Measurements from ENCODE around the gene SPATA1.
"Not testable (repeated sequence)": the region's sequence is repeated elsewhere in the genome, so short reads cannot be mapped to it uniquely, and the experiment has no call there.

SPATA1 gene, protein sequence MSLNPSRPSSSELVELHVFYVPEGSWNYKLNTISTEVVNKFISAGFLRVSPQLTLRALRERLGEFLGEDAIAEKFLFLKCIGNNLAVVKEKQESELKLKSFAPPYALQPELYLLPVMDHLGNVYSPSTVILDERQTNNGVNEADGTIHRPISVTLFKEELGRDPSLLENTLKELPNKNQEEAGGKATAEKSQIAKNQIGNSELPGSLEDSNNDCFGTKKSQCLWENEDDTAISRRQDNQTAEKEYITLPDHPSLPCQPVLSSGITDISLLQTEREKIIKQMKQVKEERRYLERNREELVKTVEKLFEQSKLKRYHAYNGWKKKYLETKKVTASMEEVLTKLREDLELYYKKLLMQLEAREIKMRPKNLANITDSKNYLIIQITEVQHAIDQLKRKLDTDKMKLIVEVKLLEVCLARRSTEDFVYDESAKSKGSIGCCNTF

DNA sequence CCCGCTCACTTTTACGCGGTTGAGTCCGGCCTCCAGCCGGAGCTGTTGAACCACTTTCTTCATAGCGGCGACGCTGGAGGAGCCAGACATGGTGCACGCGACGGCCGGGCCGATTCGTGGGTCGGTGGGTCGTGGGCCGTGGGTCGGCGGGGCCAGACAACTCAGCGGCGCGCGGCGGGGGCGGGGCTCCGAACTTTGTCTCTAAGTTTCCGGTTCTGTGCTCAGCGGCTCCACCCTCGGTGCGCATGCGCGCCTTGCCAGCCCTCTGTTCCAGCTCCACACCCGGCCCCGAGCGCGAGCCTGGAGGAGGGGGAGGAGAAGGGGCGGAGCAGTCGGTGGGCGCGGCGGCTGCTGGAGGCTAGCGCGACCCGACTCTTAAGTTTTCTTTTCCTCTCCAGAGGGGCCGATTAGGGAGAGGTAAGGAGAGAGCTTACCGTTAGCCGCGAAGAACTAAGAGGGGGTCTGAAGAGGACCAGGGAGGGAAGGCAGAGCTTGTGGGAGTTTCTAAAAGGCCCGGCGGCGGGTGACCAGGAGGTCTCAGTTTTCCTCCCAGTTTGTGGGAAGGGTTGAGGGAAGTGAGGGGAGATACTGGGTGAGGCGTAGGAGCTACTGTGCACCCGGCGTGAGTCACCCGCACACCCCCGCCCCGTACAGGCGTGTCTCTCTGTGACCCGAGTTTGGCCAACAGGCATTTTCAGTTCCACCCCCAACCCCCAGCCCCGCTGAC lies at the start of gene SPATA1, which contains the start of gene GNG5:
TSS of gene SPATA1 (plus strand) at position 385 of the 727 bp plus-strand sequence. CDS start 9,974 bp downstream, outside the sequence.
TSS of gene GNG5 (minus strand) at position 580 of the 727 bp plus-strand sequence. CDS start at position 90, 490 bp downstream.
- DNase-seq, result peak; percentile 87 to 91

DNA sequence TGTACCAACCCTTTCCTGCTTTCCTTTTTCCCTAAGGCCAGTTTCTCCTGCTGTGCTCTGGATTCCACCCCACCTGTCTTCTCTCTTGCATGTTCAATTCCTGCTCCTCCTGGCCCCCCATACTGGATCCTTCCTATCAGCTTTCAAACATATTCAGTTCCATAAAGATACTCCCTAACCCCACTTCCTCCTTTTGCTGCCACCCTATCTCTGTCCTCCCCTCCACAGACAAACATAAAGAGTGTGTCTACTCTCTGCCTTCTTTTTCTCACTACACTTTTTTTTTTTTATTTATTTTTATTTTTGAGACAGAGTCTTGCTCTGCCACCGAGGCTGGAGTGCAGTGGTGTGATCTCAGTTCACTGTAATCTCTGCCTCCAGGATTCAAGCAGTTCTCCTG lies 44.1 kb upstream of the SPATA1 start:
- no peak for DNase-seq

DNA sequence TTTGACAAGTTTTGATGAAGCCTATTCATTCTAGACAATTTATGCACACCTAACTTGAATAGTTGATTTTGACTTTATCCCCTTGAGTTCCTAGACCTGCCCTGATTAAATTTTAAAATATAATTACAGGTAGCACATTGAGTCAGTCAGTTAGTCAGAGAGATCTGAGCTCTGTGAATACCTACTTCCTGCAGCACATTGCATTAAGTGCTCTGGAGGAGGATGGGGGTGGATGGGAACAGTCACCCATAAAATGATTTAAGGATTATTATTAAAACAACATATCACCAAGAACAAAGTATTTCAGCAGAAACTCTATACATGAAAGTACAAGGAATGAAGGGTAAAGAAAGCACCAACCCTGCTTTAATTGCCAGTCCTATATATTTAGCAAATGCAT lies 38.9 kb upstream of the SPATA1 start:
- no peak for DNase-seq

DNA sequence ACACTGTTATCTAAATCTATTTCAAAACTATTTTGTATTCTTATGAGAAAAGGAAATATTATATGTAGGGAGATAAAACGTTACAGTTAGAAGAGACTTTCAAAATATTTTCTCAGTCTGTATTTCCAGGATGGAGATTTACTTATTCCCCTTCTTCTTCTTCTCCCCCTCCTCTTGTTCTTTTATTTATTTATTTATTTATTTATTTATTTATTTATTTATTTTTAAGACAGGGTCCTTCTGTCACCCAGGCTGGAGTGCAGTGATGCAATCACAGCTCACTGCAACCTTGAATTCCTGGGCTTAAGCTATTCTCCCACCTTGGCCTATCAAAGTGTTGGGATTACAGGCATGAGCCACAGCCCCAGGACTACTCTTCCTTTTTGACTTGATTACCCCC lies 30.0 kb upstream of the SPATA1 start:
- DNase-seq, result no peak

DNA sequence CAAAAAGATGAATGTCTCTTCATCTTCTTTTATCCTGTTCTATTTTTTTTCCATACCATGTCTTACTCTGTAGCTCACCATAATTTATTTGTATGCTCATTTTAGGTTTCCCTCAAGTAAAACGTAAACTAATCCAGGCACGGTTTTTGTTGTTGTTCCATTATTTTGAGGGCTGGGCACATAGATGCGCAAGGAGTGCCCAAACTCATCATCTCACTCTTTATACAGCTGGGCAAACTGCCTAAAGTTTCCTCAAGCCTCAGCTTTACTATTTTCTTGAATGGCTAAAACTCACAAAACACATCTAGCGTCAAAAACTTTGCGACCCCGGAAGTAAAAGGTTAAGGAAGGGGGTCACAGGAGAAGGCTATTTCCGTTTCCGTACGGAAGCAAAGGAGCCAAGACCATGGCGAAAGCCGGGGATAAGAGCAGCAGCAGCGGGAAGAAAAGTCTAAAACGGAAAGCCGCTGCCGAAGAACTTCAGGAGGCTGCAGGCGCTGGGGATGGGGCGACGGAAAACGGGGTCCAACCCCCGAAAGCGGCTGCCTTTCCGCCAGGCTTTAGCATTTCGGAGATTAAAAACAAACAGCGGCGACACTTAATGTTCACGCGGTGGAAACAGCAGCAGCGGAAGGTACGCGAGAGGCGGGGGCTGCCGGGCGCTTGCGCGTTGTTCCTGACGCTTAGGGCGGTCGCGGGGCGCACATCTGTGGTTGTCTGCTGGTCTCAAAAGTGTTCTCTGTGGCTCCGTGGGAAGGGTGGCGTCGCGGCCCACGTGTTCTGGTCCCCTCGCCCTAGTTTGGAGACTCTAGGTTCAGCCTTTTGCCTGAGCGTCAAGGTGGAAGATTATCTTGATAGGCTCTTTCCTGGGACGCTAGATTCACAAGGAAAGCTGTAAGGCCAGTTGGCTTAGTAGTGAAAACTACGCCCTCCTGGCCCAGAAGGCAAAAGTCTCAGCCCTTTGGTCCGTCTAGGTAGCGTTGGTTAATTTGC lies 27.0 kb upstream of the SPATA1 start, which contains the start of gene RPF1:
TSS of gene RPF1 (plus strand) at position 391 of the 993 bp plus-strand sequence. CDS start at position 407, 16 bp downstream.
- DNase-seq, result peak; percentile 68 to 78

DNA sequence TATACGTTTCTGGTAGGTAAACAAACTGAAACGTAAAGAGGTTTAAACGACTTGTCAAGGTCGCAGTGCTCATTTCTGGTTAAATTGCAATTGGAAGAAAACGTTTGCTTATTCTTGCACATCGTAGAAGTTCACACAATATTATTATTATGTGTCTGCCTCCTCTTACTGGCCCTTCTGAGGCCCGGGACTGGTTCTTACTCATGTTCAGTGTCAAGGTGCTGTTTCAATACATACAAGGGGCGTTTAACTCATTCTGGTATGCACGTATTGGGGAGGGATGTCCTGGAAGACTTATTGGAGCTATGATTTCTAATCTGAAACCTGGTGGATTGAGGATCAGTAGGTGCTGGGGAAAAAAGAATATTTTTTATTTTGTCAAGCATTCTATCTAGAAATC lies 26.2 kb upstream of the SPATA1 start:
- DNase-seq, result no peak

DNA sequence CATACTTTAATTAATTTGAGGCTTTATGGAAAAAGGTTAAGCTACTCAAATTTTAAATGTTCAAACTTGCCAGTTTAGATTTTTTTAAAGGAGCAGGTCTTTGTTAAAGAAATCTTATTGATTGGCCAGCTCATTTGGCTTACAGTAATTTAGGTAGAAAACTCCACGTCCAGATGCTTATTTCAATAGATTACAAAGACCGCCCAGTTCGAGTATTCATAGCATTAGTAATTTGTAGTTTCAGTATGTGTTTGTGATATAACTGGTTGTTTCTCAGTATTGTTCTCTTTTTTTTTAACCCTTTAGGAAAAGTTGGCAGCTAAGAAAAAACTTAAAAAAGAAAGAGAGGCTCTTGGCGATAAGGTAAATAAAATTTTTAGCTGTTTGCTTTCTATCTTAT lies 25.5 kb upstream of the SPATA1 start:
- DNase-seq, result no peak

DNA sequence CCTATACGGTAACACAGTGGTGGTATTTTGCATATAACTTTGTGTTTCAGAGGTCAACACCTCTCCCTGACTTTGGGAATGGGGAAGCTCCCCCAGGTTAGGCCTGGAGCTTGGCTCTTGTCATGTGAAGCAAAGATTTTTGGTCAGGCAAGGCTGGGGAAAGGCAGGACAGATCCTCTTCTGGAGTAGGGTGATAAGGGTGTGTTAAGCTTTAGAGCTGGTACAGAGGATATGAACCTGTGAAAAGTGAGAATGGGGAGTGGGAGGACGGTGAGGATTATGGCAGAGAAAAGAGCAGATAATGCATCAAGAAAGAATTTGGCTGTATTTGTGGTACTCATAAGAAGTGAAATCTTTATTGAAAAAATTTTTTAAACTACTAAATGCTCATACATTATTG lies 24.9 kb upstream of the SPATA1 start:
- no peak for DNase-seq

DNA sequence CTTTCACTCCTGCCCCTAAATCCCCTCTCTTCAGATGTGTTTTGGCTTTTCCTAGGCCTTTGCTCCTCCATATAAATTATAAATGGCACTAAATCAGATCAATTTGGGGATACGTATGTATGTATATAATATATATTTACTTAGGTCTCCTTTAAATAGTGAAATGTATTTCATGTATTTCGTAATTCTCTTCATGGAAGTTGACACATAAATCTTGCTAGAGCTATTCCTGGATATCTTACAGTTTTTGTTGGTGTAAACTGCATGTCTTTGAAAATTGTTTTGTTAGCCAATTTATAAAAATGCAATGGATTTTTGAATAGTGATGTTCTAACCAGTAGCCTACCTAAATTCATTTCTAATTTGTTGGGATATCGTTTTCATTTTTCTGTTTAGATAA lies 18.1 kb upstream of the SPATA1 start:
- DNase-seq, result no peak

DNA sequence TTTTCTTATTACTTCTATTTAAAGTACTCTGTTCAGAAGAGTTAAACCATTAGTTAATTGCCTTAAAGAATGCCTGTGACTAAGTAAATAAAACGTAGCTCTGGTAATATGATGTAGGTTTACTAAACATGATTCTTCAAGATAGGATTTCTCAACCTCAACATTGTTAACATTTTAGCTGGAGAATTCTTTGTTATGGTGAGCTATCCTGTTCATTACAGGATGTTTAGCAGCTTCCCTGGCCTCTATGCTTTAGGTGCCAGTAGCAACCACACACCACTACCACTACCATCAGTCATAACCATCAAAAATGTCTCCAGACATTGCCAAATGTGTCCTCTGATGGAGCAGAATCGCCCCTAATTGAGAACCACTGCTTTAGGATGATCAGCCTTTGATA lies 16.4 kb upstream of the SPATA1 start:
- no peak for DNase-seq

DNA sequence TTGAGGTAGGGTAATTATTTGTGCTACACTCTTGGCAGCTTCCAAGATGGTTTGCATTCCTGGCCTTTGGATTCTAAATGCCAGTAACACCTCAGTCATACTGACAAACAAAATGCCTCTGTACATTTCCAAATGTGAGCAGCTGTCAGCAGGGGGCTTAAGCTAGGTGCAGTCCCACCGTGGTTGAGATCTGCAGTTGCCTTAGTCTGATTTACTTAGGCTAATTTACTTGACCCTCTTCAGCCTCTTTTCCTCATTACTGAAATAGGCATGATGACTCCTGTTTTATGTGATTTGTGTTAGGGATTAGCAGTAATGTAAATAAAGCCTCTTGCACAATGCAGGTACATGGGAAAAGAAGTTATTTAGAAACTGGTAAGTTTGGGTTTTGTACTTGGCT lies 13.5 kb upstream of the SPATA1 start:
- no peak for DNase-seq

DNA sequence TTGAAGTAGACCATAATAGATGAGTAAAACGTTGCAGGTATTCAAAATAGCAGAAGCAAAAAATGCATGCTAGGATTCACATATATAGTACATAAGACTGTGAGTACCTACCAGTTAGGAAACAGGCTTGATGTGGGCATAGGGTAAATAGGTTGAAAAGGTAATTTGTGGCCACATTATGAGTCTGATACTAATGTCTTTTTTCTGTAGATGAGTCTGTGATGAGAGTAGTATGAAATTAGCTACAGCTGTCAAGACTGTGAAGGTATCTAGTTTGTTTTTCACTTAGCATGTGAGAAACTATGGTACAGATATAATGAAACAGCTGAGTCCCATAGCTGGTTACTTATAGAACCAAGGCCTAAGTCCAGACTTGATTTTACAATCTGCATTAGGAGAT lies 12.4 kb upstream of the SPATA1 start:
- DNase-seq, result no peak

DNA sequence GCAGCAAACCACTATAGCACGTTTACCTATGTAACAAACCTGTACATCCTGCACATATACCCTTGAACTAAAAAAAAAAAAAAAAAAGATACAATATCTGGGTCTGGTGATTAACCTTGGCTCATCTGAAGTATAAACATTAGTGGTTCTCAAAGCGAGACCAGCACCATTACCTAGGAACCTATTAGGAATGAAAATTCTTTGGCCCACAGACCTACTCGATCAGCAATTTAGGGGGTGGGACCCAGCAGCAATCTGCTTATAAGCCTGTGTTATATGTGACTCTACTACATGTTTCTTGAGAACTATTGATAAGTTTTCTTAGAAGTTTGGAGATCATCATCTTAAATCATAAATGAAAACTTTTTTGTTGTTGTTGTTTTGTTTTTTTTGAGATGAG lies 9.7 kb upstream of the SPATA1 start:
- DNase-seq, result no peak

DNA sequence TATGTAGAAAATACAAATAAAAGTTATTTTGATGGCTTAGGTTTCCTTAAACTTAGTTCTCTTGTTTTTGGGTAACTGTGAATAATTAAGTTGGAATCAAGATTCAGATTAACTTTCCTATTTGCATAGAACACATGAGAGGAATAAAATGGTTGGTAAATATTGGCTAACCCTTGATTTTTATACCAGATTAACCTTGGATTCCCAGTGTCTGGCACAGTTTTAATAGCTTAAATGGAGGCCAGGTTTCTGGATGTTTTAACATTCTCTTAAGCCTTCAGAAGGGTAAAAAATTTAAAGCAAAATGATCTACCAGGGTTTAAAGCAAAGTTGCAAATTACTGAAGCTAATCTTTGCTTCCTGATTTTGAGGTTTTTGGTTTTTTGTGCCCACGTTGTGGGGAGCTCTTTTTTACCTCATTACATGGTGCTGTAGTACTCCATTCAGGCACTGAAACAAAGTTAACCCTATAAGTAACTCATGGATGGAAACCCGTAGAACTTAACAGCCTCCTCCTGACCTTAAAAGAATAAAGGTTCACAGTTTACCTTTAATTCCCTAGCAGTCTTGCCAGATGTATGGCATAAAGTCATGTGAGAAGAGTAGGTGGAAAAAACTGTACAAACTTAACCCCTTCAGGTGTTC lies 8.4 kb upstream of the SPATA1 start:
- no peak for DNase-seq

DNA sequence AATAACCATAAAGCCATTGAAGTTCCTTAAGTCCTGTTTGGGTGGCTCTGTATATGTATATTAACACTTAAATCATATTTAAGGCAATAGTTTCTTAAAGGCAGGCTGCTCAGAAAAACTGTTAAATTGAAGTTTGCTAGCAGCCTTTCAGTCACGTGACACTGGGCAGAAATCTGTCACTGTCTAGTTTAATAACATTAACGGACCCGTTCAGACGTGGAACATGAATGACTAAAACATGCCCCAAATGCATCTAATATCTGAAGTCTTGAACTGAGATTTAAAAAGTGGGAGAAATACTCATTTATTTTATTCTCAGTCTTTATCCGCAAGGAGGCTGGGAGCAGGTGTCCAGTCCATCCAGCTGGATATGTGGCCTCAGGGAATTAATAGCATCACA lies 3.3 kb upstream of the SPATA1 start:
- no peak for DNase-seq

DNA sequence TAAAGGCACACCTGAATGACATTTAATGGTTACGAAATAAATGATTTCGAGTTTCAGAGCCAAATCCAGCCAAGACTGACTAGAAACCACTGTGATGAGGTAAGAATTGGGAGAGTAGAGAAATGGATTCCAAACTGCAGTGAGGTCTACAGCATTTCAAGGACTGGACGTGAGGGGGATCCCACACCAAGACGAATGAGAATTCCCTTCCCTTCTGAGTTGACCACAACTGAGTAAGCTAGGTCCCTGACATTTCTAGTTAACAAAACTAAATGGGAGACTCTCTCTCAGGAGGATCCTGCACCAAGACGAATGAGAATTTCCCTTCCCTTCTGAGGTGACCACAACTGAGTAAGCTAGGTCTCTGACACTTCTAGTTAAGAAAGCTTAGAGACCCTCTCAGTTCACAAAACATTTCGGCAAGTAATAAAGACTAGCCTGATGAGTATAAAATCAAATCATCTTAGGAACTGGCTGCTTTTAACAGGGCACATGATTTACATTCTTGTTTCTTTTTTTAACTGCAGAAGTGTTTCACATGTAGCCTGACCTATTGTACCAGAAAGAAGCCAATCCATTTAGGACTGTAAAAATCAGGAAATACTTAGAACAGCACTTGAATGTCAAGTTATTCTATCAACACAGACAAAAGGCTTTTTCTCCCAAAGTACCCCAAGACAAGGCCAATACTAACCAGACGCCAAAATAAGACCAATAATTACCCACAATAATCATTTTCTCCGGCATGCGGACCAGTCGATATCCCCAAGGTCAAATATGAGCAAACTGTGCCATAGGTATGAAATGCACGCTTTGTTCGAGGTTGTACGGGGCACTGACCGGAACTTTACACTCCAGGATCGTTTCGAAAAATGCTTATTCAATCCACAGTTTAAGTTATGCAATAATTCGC lies 1.4 kb upstream of the SPATA1 start:
- DNase-seq, result no peak

DNA sequence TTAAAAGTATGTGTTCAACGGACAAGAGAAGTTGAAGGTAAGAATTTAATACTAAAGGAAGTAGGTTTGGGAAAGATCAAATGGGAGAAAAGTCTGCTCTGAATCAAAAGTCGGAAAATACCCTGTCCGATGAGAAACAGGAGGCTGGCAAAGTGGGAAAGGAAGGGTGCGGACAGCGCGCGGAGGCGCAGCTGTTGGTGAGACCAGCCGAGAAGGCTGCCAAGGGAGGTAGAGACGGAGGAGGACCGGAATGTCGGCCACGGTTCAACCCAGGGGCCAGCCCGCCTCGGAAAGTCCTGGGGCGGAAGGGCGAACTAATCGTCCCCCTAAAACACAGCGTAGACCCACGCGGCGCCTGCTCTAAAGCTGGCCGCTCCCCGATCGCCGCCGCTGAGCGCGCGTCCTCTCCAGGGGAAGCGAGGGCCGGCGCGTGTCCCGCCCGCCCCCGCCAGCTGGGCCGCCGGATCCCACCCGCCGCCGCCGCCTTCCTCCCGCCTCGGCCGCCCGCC lies 639 bp upstream of the SPATA1 start:
- DNase-seq, result peak in 1 of 2 donors; percentile 48

DNA sequence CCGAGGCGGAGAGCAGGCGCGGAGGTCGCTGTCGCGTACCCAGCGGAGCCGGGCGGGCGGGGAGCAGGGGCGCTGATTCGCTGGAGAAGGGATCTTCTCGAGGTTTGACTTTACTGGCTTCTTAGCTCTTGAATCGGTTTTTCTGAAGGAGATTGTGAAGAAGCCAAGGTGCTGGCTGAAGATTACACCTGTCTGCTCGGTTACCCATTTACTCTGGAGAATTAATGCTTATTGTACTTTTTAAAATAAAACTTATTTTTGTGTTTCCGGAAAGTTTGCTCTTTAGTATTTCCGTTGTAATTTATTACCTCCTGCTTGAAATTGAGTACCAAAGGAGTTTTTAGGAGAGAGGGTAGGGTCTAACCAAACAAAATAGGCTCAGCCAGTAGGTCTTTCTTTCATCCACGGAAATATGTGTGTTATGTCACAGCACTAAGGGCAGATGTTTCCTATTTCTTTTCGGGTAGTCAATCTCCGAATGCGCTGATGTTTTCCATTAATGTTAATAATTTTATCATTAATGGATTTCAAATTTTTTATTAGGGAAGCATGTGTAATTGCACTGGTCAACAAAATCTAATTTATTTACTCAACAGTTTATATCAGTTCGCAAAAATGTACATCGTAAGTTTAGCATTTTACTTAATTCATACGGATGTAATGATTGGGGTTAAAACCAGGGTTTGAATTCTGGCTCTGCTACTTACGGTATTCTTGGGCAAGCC lies 705 bp downstream of the SPATA1 start:
- no peak for DNase-seq

DNA sequence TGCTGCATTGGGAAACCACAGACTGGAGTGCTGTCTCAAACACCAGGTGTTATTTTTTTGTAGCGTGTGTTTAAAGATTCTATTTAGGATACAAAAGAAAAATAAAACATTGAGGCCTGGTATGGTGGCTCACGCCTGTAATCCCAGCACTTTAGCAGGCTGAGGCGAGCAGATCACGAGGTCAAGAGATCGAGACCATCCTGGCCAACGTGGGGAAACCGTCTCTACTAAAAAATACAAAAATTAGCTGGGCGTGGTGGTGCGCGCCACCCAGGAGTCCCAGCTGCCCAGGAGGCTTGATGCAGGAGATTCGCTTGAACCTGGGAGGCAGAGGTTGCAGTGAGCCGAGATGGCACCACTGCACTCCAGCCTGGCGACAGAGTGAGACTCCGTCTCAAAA lies 1.7 kb downstream of the SPATA1 start:
- DNase-seq, result not testable (repeated sequence)

DNA sequence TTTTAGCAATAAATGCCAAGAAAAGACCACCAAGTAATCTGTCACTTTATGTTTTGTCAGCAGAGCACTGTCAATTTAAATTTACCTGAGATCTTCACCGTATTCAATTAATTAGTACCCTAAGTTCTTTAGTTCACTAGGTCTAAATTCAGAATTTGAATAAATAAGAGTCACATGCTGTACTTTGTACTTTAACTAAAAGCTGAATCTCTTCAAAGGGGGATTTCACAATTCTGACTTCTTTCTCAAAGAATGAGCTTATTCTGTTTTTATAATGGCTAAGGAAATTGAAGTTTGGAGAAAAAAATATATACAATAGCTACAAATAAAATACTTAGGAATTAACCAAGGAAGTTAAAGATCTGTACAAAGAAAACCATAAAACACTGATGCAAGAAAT lies 2.3 kb downstream of the SPATA1 start:
- no peak for DNase-seq
